PC-3 (cell line): Measurements from ENCODE around the gene UGT1A8.

Experiments
- EZH2 ChIP-seq: fragments of 300-600 bp; sonication (generic); IDR thresholded peaks from one replicate; pipeline ENCODE4 v1.6.1; 2017; ENCODE audit warnings: antibody characterized with exemption, mild to moderate bottlenecking, low read length; ENCODE audit not compliant: unreplicated experiment
- TF ChIP-seq, protein P1 (sequence below): fragments of 300-600 bp; sonication (generic); conservative IDR thresholded peaks from 2 replicates; pipeline ENCODE4 v1.5.1; 2017; ENCODE audit warnings: antibody characterized with exemption, low read depth, mild to moderate bottlenecking, low read length

- TF ChIP-seq EZH2 = no peak
- TF ChIP-seq, protein P1, sequence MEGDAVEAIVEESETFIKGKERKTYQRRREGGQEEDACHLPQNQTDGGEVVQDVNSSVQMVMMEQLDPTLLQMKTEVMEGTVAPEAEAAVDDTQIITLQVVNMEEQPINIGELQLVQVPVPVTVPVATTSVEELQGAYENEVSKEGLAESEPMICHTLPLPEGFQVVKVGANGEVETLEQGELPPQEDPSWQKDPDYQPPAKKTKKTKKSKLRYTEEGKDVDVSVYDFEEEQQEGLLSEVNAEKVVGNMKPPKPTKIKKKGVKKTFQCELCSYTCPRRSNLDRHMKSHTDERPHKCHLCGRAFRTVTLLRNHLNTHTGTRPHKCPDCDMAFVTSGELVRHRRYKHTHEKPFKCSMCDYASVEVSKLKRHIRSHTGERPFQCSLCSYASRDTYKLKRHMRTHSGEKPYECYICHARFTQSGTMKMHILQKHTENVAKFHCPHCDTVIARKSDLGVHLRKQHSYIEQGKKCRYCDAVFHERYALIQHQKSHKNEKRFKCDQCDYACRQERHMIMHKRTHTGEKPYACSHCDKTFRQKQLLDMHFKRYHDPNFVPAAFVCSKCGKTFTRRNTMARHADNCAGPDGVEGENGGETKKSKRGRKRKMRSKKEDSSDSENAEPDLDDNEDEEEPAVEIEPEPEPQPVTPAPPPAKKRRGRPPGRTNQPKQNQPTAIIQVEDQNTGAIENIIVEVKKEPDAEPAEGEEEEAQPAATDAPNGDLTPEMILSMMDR = no peak
Observed at GRCh38 chr2:233651430-233651829, 34.0 kb downstream of the UGT1A8 start.
